Tibial nerve (tissue), 4 donors: Measurements from ENCODE around the gene RNF43. TPM values are rescaled to one million over a fixed set of nuclear protein-coding genes. Genes with fewer than 3 reads are reported as not detected.
"Not testable (repeated sequence)": the region's sequence is repeated elsewhere in the genome, so short reads cannot be mapped to it uniquely, and the experiment has no call there.

ENCODE experiments used
- DNase-seq, 2 donors: peaks; one replicate each; pipeline ENCODE4 v3.0.0-alpha.2; 2019; ENCODE audit warnings: low spot score in 2 of 2
- H3K27ac ChIP-seq, 4 donors: fragments of 200-600 bp; sonication (generic) in 3 of 4; one replicate each; pipeline ENCODE4 v1.5.1; 2017 to 2019; ENCODE audit warnings: mild to moderate bottlenecking in 1 of 4
- H3K27me3 ChIP-seq, 2 donors: fragments of 200-600 bp; sonication (generic) in 1 of 2; one replicate each; pipeline versions ENCODE4 v1.5.1 to v1.6.0; 2017 to 2019
- H3K36me3 ChIP-seq, 3 donors: fragments of 200-600 bp; sonication (generic); one replicate each; pipeline ENCODE4 v1.5.1; 2018 to 2019
- H3K4me1 ChIP-seq, 4 donors: fragments of 200-600 bp; sonication (generic) in 3 of 4; one replicate each; pipeline ENCODE4 v1.5.1; 2017 to 2019
- H3K4me3 ChIP-seq, 4 donors: fragments of 200-600 bp; sonication (generic) in 3 of 4; one replicate each; pipeline ENCODE4 v1.5.1; 2017 to 2019; ENCODE audit warnings: mild to moderate bottlenecking in 1 of 4, moderate library complexity in 1 of 4
- H3K9me3 ChIP-seq, 4 donors: fragments of 200-600 bp; sonication (generic) in 3 of 4; one replicate each; pipeline ENCODE4 v1.5.1; 2017 to 2019
- EP300 ChIP-seq, 2 donors: sonication (generic); formaldehyde crosslinking; IDR thresholded peaks; one replicate each; pipeline ENCODE4 v1.6.1; 2017; ENCODE audit warnings: antibody characterized with exemption in 2 of 2, mild to moderate bottlenecking in 1 of 2
- POLR2A ChIP-seq, 2 donors: fragments of 450-650 bp; IDR thresholded peaks; one replicate each; pipeline ENCODE4 v1.6.1; 2017; ENCODE audit warnings: antibody characterized with exemption in 2 of 2, mild to moderate bottlenecking in 2 of 2, moderate library complexity in 2 of 2
- WGBS, 2 donors: methylation state at CpG; one replicate each; pipeline ENCODE4 v1.1.5; 2018; 5-methylcytosine and 5-hydroxymethylcytosine counted together
- total RNA-seq, 4 donors: library from RNA; depleted of rRNA; stranded (reverse); fragments of >200 nt; gene quantifications; one replicate each; pipeline ENCODE4 v1.1.0, GENCODE V29; 2016
- TF ChIP-seq, protein P1 (sequence below), 5 experiments: fragments of 200-600 bp in 3 of 5; fragments of 450-650 bp in 2 of 5; sonication (generic) in 3 of 5; IDR thresholded peaks; one replicate each; pipeline ENCODE4 v1.5.1; 2016 to 2019; ENCODE audit warnings: antibody characterized with exemption in 5 of 5, mild to moderate bottlenecking in 3 of 5, moderate library complexity in 2 of 5

The RNF43 gene
- total RNA-seq, 4 donors from 2014 or later = under 0.01 to 0.66 (median 0.50) TPM

GRCh38 chr17:58401287-58401686 lies 16.0 kb downstream of the RNF43 start:
- WGBS, 2 donors = 69 to 75% methylated on average over 2 of the region's 2 CpGs

GRCh38 chr17:58400826-58401225 lies 16.5 kb downstream of the RNF43 start:
- Histone ChIP-seq H3K4me1 (peaks cover 0 to 4% (median 0%) of the 10 kb centered on the region in 4 donors), H3K4me3 (no peak overlapping the region), H3K36me3 (no peaks in the 10 kb centered on the region), H3K9me3 (no peaks in the 10 kb centered on the region), H3K27ac (no peak overlapping the region), H3K27me3 (no peaks in the 10 kb centered on the region)
- no peak for TF ChIP-seq POLR2A (IDR thresholded peaks at IDR 0.05)
- no peak for TF ChIP-seq EP300 (IDR thresholded peaks at IDR 0.05)
- TF ChIP-seq, protein P1, sequence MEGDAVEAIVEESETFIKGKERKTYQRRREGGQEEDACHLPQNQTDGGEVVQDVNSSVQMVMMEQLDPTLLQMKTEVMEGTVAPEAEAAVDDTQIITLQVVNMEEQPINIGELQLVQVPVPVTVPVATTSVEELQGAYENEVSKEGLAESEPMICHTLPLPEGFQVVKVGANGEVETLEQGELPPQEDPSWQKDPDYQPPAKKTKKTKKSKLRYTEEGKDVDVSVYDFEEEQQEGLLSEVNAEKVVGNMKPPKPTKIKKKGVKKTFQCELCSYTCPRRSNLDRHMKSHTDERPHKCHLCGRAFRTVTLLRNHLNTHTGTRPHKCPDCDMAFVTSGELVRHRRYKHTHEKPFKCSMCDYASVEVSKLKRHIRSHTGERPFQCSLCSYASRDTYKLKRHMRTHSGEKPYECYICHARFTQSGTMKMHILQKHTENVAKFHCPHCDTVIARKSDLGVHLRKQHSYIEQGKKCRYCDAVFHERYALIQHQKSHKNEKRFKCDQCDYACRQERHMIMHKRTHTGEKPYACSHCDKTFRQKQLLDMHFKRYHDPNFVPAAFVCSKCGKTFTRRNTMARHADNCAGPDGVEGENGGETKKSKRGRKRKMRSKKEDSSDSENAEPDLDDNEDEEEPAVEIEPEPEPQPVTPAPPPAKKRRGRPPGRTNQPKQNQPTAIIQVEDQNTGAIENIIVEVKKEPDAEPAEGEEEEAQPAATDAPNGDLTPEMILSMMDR (IDR thresholded peaks at IDR 0.05) = no peak
- no peak for DNase-seq

More at GRCh38 chr17:58401287-58401686, 16.0 kb downstream of the RNF43 start:
- no peaks in the 10 kb centered on the region for H3K9me3 ChIP-seq
- no peaks in the 10 kb centered on the region for H3K27me3 ChIP-seq
- H3K4me3 ChIP-seq = no peak overlapping the region
- peaks cover 0 to 4% (median 0%) of the 10 kb centered on the region in 4 donors for H3K4me1 ChIP-seq
- no peak overlapping the region for H3K27ac ChIP-seq
- no peaks in the 10 kb centered on the region for H3K36me3 ChIP-seq
- TF ChIP-seq POLR2A (IDR thresholded peaks at IDR 0.05) (no peak), EP300 (IDR thresholded peaks at IDR 0.05) (no peak)
- TF ChIP-seq, protein P1 (IDR thresholded peaks at IDR 0.05) = no peak
- no peak for DNase-seq

DNA sequence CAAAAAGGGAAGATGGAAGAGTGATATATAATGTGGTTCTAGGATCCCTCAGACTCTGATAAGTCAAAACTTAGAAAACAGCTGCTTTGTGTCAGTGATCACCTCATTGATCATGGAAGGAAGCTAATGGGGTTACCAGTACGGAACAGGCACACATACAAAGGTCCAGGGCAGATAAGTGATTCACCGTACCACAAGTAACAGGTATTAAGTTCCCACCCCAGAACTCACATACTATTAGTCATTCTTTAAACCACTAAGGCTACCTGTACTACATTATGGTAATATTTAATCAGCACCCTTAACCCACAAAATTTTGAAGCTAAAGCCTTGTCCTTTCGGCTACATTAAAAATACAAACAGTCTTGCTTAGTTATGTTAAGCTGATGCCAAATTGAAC lies 17.4 kb downstream of the RNF43 start:
- Histone ChIP-seq H3K4me3 (no peak overlapping the region), H3K27ac (no peak overlapping the region), H3K36me3 (no peaks in the 10 kb centered on the region), H3K4me1 (peaks cover 0 to 4% (median 0%) of the 10 kb centered on the region in 4 donors), H3K9me3 (no peaks in the 10 kb centered on the region), H3K27me3 (no peaks in the 10 kb centered on the region)
- DNase-seq = no peak
- TF ChIP-seq EP300 (IDR thresholded peaks at IDR 0.05) (no peak), POLR2A (IDR thresholded peaks at IDR 0.05) (no peak)
- TF ChIP-seq, protein P1 (IDR thresholded peaks at IDR 0.05) = no peak
- WGBS, 2 donors = 89 to 90% methylated on average over 3 of the region's 3 CpGs

GRCh38 chr17:58398574-58399266 lies 18.6 kb downstream of the RNF43 start:
- no peak for TF ChIP-seq POLR2A (IDR thresholded peaks at IDR 0.05)
- TF ChIP-seq EP300 (IDR thresholded peaks at IDR 0.05) = no peak
- TF ChIP-seq, protein P1 (IDR thresholded peaks at IDR 0.05) = no peak
- H3K27ac ChIP-seq = no peak overlapping the region
- peaks cover 0 to 4% (median 0%) of the 10 kb centered on the region in 4 donors for H3K4me1 ChIP-seq
- no peaks in the 10 kb centered on the region for H3K27me3 ChIP-seq
- no peak for DNase-seq
- 37 to 47% methylated on average over 3 of the region's 3 CpGs for WGBS, 2 donors
- no peaks in the 10 kb centered on the region for H3K36me3 ChIP-seq
- H3K9me3 ChIP-seq = no peaks in the 10 kb centered on the region
- no peak overlapping the region for H3K4me3 ChIP-seq

GRCh38 chr17:58397421-58397820 lies 19.9 kb downstream of the RNF43 start:
- not testable (repeated sequence) for H3K27ac ChIP-seq, H3K27me3 ChIP-seq, H3K9me3 ChIP-seq, H3K4me3 ChIP-seq, H3K36me3 ChIP-seq, DNase-seq, H3K4me1 ChIP-seq
- WGBS, 2 donors = 84 to 88% methylated on average over 5 of the region's 5 CpGs
